ENCODE results near the gene RASGRP4.

Gene RASGRP4

DNA sequence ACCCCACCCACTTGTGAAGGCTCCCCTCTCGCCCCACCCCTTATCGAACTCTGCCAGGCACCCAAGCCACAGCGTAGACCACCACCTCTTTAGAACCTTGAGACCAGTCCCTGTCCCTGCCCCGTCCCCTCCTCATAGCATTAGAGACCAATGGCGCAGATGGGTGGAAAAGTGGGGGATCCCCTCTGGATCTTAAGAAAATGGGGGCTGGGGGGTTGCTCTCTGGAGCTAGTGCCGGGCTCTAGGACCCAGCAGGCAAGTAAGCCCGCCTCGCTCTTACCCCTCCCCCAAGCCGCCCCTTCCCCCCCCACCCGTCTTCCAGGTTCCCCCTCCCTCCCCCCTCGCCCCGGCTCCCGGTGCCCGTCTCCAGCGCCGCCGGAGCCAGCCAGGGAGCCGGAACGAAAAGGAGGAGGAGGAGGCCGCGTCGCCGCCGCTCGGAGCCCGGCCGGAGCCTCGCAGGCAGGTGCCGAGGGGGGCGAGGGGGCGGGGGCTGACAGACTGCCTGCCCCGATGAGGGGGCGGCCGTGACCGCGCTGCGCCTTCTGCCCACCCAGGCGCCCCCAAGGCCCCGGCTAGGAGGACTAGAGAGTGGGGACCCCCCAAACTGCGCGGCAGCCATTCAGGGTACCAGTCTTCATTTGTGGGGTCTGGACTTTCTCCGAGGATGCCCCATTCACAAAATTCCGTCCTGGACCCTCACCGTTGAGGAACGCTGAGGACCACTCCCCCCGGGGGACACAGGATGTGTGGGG, 37.5 kb downstream of the RASGRP4 start, which contains the start of gene SPRED3:
Gene SPRED3 (plus strand): TSS at position 349 of the 752 bp plus-strand sequence. CDS start 1,606 bp downstream, outside the sequence.
- Histone ChIP-seq H3K4me3 (ENCODE audit: low read depth, low read length) (peak within 1 kb of the TSS; percentile 93), H3K36me3 (ENCODE audit: control insufficient read depth, insufficient read depth, low read length) (peaks cover 16% of the 10 kb centered on the region), H3K27me3 (ENCODE audit: control insufficient read depth, insufficient read depth, low read length) (peaks cover 7% of the 10 kb centered on the region), H3K27ac (ENCODE audit: low read depth, low read length) (peak within 1 kb of the TSS; percentile 91), H3K9me3 (ENCODE audit: control insufficient read depth, insufficient read depth, low read length) (no peaks in the 10 kb centered on the region), H3K9ac (ENCODE audit: low read depth, low read length) (peak within 1 kb of the TSS; percentile 77), H3K4me1 (ENCODE audit: control insufficient read depth, insufficient read depth, low read length) (peaks cover 15% of the 10 kb centered on the region)

DNA sequence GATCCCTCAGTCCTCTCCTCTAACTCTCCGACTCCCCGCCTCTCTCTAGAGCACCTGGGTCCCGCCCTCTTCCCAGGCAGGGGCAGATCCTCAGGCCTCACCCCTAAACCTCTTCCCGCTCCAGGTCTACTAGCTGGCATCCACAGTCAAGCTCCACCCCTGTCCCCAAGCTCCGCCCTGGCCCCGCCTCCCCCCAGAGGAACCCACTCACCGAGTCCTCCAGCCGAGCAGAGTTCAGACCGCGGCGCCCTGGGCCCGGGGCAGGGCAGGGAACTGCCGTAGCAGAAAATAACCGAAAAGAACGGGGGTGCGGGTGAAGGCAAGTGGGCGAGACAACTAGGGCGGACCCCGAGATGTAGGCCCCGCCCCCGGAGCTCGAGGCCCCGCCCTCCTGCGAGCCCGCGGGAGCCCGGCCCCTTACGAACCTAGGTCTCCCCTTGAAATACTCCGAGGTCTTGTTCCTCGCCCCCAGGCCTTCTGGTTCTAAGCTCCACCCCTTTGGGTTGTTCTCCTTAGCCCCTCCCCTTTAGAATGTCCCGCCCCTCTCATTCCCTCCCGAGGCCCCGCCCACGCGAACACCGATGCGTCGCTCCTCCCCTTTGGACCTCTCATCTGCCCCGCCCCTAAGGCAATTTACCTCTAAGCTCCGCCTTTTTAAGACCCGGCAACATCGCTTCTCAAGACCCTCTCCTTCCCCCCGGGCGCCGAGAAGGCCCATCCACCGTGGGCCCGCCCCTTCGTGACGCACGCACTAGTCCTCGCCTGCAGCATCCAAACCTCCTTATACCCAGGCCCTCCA, 38.3 kb downstream of the RASGRP4 start, which contains the start of gene GGN:
Gene GGN (minus strand): TSS at position 485 of the 799 bp plus-strand sequence. CDS start 773 bp downstream, outside the sequence.
- peak within 1 kb of the TSS; percentile 77 for H3K9ac ChIP-seq (ENCODE audit: low read depth, low read length)
- H3K4me3 ChIP-seq (ENCODE audit: low read depth, low read length): peak within 1 kb of the TSS; percentile 93
- H3K4me1 ChIP-seq (ENCODE audit: control insufficient read depth, insufficient read depth, low read length): peaks cover 15% of the 10 kb centered on the region
- no peaks in the 10 kb centered on the region for H3K9me3 ChIP-seq (ENCODE audit: control insufficient read depth, insufficient read depth, low read length)
- peaks cover 21% of the 10 kb centered on the region for H3K36me3 ChIP-seq (ENCODE audit: control insufficient read depth, insufficient read depth, low read length)
- H3K27me3 ChIP-seq (ENCODE audit: control insufficient read depth, insufficient read depth, low read length): peaks cover 7% of the 10 kb centered on the region
- H3K27ac ChIP-seq (ENCODE audit: low read depth, low read length): peak within 1 kb of the TSS; percentile 91

DNA sequence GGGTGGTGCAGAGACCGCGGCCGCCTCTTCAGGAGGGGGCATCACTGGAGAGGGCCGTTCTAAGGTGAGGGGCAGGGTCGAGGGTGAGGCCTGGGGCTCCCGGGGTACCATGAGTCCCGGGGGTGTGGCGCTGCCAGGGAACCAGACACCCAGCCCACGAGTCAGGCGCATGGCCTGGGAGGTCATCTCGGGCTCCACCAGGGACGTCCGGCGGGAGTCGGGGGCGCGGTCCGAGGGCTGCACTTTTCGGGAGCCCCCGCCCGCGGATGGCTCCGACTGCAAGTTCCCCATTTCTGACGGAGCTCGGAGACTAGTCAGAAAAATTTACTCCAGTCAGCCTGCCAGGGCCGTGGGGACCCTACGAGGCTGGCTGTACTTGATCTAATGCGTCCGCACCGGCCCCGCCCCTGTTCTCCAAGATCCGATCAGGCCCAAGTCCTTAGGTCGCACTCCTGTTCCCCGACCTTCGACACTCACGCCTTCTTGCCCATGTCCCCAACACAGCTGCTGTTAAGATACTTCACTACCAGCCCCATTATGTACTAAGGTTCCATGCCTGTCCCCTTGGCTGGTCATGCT, 39.0 kb downstream of the RASGRP4 start:
- peak overlapping the region; percentile 91 for H3K27ac ChIP-seq (ENCODE audit: low read depth, low read length)
- peaks cover 19% of the 10 kb centered on the region for H3K36me3 ChIP-seq (ENCODE audit: control insufficient read depth, insufficient read depth, low read length)
- H3K27me3 ChIP-seq (ENCODE audit: control insufficient read depth, insufficient read depth, low read length): peaks cover 7% of the 10 kb centered on the region
- H3K4me3 ChIP-seq (ENCODE audit: low read depth, low read length): peak overlapping the region; percentile 93
- H3K9me3 ChIP-seq (ENCODE audit: control insufficient read depth, insufficient read depth, low read length): no peaks in the 10 kb centered on the region
- peaks cover 15% of the 10 kb centered on the region for H3K4me1 ChIP-seq (ENCODE audit: control insufficient read depth, insufficient read depth, low read length)
- H3K9ac ChIP-seq (ENCODE audit: low read depth, low read length): no peak overlapping the region

DNA sequence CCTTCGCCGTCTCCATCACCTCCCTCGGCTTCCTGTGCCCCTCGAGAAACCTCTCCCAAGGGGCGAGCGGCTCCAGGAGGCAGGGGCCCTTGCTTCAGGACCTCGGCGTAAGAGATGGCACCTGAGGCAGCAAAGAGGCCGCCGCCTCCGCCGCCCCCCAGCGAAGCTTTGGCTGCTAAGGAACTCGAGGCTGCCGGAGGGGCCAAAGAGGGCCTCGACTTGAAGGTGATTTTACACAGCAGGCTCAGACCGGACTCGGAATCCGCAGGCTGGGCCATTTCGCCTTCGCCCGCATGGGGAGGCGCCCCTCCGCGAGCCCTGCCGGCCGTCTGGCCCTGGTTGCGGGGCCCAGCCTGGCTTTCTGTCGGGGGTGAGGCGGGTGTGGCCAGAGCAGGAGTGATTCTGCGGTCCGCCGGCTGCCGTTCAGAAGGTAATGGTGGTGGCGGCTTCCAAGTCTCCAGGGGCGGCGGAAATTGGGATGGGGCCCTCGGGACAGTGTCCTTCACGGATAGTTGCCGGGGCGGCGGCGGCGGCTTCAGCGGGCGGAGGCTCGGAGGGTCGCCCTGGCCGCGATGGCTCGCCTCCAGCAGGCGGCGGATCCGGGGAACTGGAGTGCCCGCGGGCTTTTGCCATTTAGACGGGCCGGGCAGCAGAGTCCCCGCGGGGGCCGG, 39.6 kb downstream of the RASGRP4 start:
- H3K4me3 ChIP-seq (ENCODE audit: low read depth, low read length): peak overlapping the region; percentile 93; the same call in 1 of the 2 replicates
- no peak overlapping the region for H3K9ac ChIP-seq (ENCODE audit: low read depth, low read length)

DNA sequence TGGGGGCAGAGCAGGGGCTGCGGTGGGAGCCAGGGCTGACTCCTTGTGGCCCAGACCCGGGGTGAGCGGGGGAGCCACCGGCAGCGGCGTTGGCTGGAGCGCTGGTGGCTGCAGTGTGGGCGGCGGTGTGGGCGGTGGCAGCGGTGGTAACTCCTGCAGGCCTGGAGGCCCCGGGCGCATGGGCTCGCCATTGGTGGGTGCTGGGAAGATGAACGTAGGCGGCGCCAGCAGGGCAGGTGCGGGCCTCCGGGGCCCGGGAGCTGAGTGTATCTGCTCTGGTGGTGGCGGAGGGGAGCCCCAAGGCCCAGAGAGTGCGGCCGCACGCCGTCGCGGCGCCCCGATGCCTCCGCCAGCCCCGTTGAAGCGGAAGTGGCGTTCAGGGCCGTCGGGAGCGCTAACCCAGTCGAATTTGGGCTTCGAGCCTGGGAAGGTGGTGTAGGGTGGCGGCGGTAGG, 40.2 kb downstream of the RASGRP4 start:
- H3K9ac ChIP-seq (ENCODE audit: low read depth, low read length): no peak overlapping the region
- H3K36me3 ChIP-seq (ENCODE audit: control insufficient read depth, insufficient read depth, low read length): peaks cover 31% of the 10 kb centered on the region
- H3K4me1 ChIP-seq (ENCODE audit: control insufficient read depth, insufficient read depth, low read length): peaks cover 10% of the 10 kb centered on the region
- H3K4me3 ChIP-seq (ENCODE audit: low read depth, low read length): peak overlapping the region; percentile 93; the same call in 1 of the 2 replicates
- no peak overlapping the region for H3K27ac ChIP-seq (ENCODE audit: low read depth, low read length)
- H3K9me3 ChIP-seq (ENCODE audit: control insufficient read depth, insufficient read depth, low read length): no peaks in the 10 kb centered on the region
- H3K27me3 ChIP-seq (ENCODE audit: control insufficient read depth, insufficient read depth, low read length): peaks cover 7% of the 10 kb centered on the region

More for the DNA sequence above, 39.6 kb downstream of the RASGRP4 start:
- Histone ChIP-seq H3K27me3 (ENCODE audit: control insufficient read depth, insufficient read depth, low read length) (peaks cover 7% of the 10 kb centered on the region), H3K4me1 (ENCODE audit: control insufficient read depth, insufficient read depth, low read length) (peaks cover 11% of the 10 kb centered on the region), H3K36me3 (ENCODE audit: control insufficient read depth, insufficient read depth, low read length) (peaks cover 25% of the 10 kb centered on the region), H3K27ac (ENCODE audit: low read depth, low read length) (no peak overlapping the region), H3K9me3 (ENCODE audit: control insufficient read depth, insufficient read depth, low read length) (no peaks in the 10 kb centered on the region)

DNA sequence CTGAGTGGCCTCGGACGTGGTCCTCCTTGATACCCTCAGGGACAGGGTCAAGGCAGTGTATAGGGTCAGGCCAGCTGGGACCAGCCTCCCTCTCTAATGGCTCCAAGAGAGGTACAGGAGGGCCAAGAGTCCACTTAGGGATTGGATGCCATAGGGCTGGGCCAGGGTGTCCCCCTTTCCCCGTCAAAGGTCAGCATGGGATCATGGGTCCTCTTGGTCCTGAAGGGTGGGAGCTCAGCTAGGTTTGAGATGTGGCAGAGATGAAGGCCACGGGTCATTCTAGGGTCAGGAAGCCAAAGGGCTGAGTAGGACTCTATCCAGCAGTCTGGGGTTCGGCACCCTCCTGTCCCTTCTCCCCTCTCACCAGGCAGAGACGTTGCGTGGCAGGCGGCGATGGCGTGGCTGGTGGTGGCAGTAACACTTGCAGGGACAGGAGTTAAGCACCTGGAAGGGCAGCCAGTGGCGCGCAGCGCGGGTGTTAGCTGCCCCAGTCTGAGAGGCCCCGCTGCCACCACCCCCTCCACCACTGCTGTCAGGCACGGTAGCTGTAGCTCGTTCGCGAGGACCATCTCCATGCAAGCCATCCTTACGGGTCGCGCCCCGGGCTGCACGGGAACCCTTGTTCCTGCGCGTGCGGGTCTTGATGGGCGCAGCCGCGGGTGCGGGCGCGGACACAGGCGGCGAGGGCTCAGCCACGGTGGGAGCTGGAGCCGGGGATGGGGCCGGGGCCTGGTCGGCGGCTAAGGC, 40.8 kb downstream of the RASGRP4 start:
- Histone ChIP-seq H3K36me3 (ENCODE audit: control insufficient read depth, insufficient read depth, low read length) (peaks cover 34% of the 10 kb centered on the region), H3K27me3 (ENCODE audit: control insufficient read depth, insufficient read depth, low read length) (peaks cover 7% of the 10 kb centered on the region), H3K4me1 (ENCODE audit: control insufficient read depth, insufficient read depth, low read length) (peaks cover 8% of the 10 kb centered on the region; the same call in 1 of the 2 replicates), H3K9ac (ENCODE audit: low read depth, low read length) (no peak overlapping the region), H3K4me3 (ENCODE audit: low read depth, low read length) (no peak overlapping the region), H3K27ac (ENCODE audit: low read depth, low read length) (no peak overlapping the region), H3K9me3 (ENCODE audit: control insufficient read depth, insufficient read depth, low read length) (no peaks in the 10 kb centered on the region)

DNA sequence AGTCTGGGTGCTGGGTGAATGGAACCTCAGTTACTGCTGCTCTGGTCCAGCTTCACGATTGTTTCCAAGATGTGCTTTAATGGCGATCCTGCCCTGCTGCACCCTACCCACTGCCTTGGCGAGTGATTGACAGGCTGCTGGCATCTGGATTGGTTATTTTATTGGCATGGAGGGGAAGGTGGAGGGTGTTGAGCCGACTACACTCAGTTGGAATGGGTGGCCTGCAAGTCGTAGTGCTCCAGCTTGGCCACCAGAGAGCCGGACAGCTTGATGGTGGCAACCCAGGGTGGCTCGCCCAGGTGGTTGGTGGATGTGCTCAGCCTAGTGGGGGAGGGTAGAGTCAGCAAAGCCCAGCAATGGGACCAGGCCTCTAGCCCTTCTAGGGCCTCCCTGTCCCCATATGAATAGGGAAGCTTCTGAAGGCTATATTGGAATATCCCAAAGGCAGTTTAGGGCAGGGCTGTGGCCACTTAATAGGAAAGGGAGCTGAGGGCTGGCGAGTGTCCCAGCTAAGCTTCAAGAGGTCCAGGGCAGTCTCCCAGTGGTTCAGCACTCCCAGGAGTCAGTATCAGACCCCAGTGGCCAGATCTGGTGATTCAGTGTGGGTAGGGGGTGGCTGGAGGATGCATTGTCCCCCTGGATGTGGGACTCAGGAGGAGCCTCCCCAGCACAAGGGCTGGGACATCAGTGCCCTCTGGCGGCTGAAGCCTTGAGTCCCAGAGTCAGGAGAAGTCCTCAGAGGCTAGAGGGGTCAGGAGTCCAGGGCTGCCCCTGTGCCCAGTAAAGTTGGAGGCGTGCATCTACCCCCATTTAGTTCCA, 41.6 kb downstream of the RASGRP4 start:
- Histone ChIP-seq H3K4me1 (ENCODE audit: control insufficient read depth, insufficient read depth, low read length) (peaks cover 8% of the 10 kb centered on the region; the same call in 1 of the 2 replicates), H3K36me3 (ENCODE audit: control insufficient read depth, insufficient read depth, low read length) (peaks cover 38% of the 10 kb centered on the region), H3K9me3 (ENCODE audit: control insufficient read depth, insufficient read depth, low read length) (no peaks in the 10 kb centered on the region), H3K4me3 (ENCODE audit: low read depth, low read length) (no peak overlapping the region), H3K27me3 (ENCODE audit: control insufficient read depth, insufficient read depth, low read length) (peaks cover 7% of the 10 kb centered on the region), H3K9ac (ENCODE audit: low read depth, low read length) (no peak overlapping the region), H3K27ac (ENCODE audit: low read depth, low read length) (no peak overlapping the region)

DNA sequence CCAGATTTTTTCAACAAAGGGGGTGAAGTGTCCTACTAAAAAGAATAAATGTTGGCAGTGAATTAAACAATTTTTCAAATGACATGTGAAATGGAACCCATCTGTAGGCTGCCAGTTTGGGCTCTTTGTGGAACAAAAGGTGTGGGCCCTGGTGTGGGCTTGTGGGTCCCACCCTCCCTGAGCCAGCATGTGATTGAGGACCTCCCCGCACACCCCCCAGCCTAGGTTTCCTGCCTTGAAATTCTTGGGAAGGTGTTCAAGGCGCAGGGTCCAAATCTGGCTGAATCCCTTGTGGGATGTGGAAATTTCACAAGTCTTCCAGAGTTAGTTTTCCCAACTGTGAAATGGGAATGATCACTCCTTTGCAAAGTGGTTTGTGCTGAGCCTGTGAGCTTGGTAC, 42.3 kb downstream of the RASGRP4 start:
- Histone ChIP-seq H3K9ac (ENCODE audit: low read depth, low read length) (no peak overlapping the region), H3K9me3 (ENCODE audit: control insufficient read depth, insufficient read depth, low read length) (no peaks in the 10 kb centered on the region), H3K4me1 (ENCODE audit: control insufficient read depth, insufficient read depth, low read length) (peaks cover 8% of the 10 kb centered on the region; the same call in 1 of the 2 replicates), H3K36me3 (ENCODE audit: control insufficient read depth, insufficient read depth, low read length) (peaks cover 45% of the 10 kb centered on the region), H3K4me3 (ENCODE audit: low read depth, low read length) (no peak overlapping the region), H3K27me3 (ENCODE audit: control insufficient read depth, insufficient read depth, low read length) (peaks cover 7% of the 10 kb centered on the region), H3K27ac (ENCODE audit: low read depth, low read length) (no peak overlapping the region)

DNA sequence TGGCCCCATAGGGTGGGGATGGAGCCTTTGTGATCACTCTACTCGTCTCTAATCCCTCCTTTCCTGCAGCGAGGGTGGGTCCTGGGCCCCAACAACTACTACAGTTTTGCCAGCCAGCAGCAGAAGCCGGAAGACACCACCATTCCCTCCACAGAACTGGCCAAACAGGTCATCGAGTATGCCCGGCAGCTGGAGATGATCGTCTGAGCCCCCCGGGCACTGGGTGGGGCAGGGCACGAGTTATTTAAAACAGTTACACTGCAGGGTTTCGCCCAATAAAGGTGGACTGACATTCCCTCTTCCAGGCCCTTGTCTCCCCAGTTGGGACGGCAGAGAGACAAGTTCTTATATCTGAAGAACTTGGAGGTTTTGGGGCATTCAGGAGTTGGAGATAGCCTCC, 42.8 kb downstream of the RASGRP4 start:
- H3K9ac ChIP-seq (ENCODE audit: low read depth, low read length): no peak overlapping the region
- no peak overlapping the region for H3K4me3 ChIP-seq (ENCODE audit: low read depth, low read length)
- no peak overlapping the region for H3K27ac ChIP-seq (ENCODE audit: low read depth, low read length)
- no peaks in the 10 kb centered on the region for H3K9me3 ChIP-seq (ENCODE audit: control insufficient read depth, insufficient read depth, low read length)
- H3K4me1 ChIP-seq (ENCODE audit: control insufficient read depth, insufficient read depth, low read length): peaks cover 8% of the 10 kb centered on the region; the same call in 1 of the 2 replicates
- H3K36me3 ChIP-seq (ENCODE audit: control insufficient read depth, insufficient read depth, low read length): peaks cover 45% of the 10 kb centered on the region
- peaks cover 7% of the 10 kb centered on the region for H3K27me3 ChIP-seq (ENCODE audit: control insufficient read depth, insufficient read depth, low read length)
